ENCODE data around the gene TGFB2. TPM values are rescaled to one million over a fixed set of nuclear protein-coding genes. Genes with fewer than 3 reads are reported as not detected.

The TGFB2 gene
- total and polyA plus RNA-seq, 2 experiments from 2014 or later, result 0.31 to 1.4 TPM

DNA sequence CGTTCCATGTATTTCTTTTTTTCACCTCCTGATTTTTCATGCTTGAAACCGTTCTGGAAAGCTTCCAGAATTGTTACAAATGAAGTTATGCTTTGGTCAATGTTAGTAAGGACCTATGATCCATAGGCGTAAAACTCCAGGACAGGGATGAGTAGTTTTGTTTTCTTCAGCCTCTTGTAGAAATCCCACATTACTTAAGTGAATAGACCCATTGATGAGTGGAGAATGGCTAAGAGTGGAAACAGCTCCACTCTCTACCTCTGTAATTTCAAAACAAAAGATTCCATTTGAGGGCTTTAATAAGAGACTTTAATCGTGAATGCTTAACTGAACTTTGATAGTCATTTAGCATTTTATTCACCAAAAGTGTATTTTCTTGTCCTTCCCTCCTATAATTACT, 3.0 kb upstream of the TGFB2 start (continued):
- TF ChIP-seq ZNF462 (CRISPR knock-in tag; IDR thresholded peaks at IDR 0.05) (no peak), ZNF331 (CRISPR knock-in tag; IDR thresholded peaks at IDR 0.05; ENCODE audit: low read depth) (no peak), JUNB (IDR thresholded peaks at IDR 0.05; ENCODE audit: unreplicated experiment) (no peak)
- TF ChIP-seq, protein P1, sequence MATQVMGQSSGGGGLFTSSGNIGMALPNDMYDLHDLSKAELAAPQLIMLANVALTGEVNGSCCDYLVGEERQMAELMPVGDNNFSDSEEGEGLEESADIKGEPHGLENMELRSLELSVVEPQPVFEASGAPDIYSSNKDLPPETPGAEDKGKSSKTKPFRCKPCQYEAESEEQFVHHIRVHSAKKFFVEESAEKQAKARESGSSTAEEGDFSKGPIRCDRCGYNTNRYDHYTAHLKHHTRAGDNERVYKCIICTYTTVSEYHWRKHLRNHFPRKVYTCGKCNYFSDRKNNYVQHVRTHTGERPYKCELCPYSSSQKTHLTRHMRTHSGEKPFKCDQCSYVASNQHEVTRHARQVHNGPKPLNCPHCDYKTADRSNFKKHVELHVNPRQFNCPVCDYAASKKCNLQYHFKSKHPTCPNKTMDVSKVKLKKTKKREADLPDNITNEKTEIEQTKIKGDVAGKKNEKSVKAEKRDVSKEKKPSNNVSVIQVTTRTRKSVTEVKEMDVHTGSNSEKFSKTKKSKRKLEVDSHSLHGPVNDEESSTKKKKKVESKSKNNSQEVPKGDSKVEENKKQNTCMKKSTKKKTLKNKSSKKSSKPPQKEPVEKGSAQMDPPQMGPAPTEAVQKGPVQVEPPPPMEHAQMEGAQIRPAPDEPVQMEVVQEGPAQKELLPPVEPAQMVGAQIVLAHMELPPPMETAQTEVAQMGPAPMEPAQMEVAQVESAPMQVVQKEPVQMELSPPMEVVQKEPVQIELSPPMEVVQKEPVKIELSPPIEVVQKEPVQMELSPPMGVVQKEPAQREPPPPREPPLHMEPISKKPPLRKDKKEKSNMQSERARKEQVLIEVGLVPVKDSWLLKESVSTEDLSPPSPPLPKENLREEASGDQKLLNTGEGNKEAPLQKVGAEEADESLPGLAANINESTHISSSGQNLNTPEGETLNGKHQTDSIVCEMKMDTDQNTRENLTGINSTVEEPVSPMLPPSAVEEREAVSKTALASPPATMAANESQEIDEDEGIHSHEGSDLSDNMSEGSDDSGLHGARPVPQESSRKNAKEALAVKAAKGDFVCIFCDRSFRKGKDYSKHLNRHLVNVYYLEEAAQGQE (IDR thresholded peaks at IDR 0.05; ENCODE audit: unreplicated experiment), result no peak

GRCh38 chr1:218345673-218346390, 696 bp downstream of the TGFB2 start:
- H3K4me3 Mint-ChIP-seq, result no peak overlapping the region

More at GRCh38 chr1:218345673-218346390, 696 bp downstream of the TGFB2 start:
- peak overlapping the region; percentile 100 for H3K4me2 ChIP-seq
- H2AFZ ChIP-seq, result peak overlapping the region; percentile 91
- Mint-ChIP-seq H3K4me1 (peaks cover 22% of the 10 kb centered on the region), H3K27ac (no peak overlapping the region), H3K9me3 (no peaks in the 10 kb centered on the region), H3K27me3 (ENCODE audit: insufficient read depth, low read depth, poor library complexity) (peaks cover 2% of the 10 kb centered on the region), H3K36me3 (ENCODE audit: low read depth) (peaks cover 3% of the 10 kb centered on the region; the same call in 1 of the 3 replicates)
- TF ChIP-seq POLR2AphosphoS5 (IDR thresholded peaks at IDR 0.05; ENCODE audit: low read depth) (0 out of 2 replicates have a peak, but pooled peaks have one; percentile 16), ETS1 (IDR thresholded peaks at IDR 0.05) (no peak)
- no peak overlapping the region for H3K27ac ChIP-seq (ENCODE audit: low read depth)
- DNase-seq (ENCODE audit: low spot score) (peak; percentile 72), ATAC-seq (peak; percentile 74)
- H3K79me2 ChIP-seq (replicated peaks; ENCODE audit: insufficient read depth), result no peaks in the 10 kb centered on the region
- peak overlapping the region; percentile 85 for H3K4me3 ChIP-seq
- H3K27me3 ChIP-seq (ENCODE audit: insufficient read depth), result peaks cover 33% of the 10 kb centered on the region
- no peaks in the 10 kb centered on the region for H3K9me2 ChIP-seq (ENCODE audit: insufficient read depth)
- H3K36me3 ChIP-seq (ENCODE audit: insufficient read depth), result no peaks in the 10 kb centered on the region
- peaks cover 4% of the 10 kb centered on the region; the same call in 1 of the 2 replicates for H3F3A ChIP-seq (replicated peaks; ENCODE audit: low read depth)
- no peaks in the 10 kb centered on the region for H4K20me1 ChIP-seq (replicated peaks; ENCODE audit: insufficient read depth)
- H3K4me1 ChIP-seq (ENCODE audit: insufficient read depth), result peaks cover 19% of the 10 kb centered on the region

Data from GM23338 (cell line).